HG03039 (cell line): Measurements from ENCODE around the gene ETS2.

Experiments used
- ATAC-seq: cut with Tn5 transposase; IDR thresholded peaks from one replicate; pipeline ENCODE4 v1.9.1; 2021; ENCODE audit warnings: mild to moderate bottlenecking, moderate library complexity; ENCODE audit not compliant: unreplicated experiment

Gene ETS2

GRCh38 chr21:38857152-38857825, 51.6 kb downstream of the ETS2 start:
- no peak for ATAC-seq

GRCh38 chr21:38858026-38858811, 52.5 kb downstream of the ETS2 start:
- ATAC-seq, result no peak

- no peak for ATAC-seq
Measured at GRCh38 chr21:38858812-38859205, 53.1 kb downstream of the ETS2 start.

GRCh38 chr21:38859852-38860251, 54.1 kb downstream of the ETS2 start:
- ATAC-seq, result no peak

- ATAC-seq, result no peak
Measured at GRCh38 chr21:38861056-38861455, 55.3 kb downstream of the ETS2 start.

GRCh38 chr21:38861989-38862683, 56.4 kb downstream of the ETS2 start:
- no peak for ATAC-seq

GRCh38 chr21:38863291-38863690, 57.6 kb downstream of the ETS2 start:
- no peak for ATAC-seq

GRCh38 chr21:38863843-38864363, 58.2 kb downstream of the ETS2 start:
- ATAC-seq, result no peak

- ATAC-seq, result no peak
Measured at GRCh38 chr21:38864964-38865363, 59.2 kb downstream of the ETS2 start.

GRCh38 chr21:38869196-38869595, 63.5 kb downstream of the ETS2 start:
- ATAC-seq, result no peak

- no peak for ATAC-seq
Measured at GRCh38 chr21:38869946-38870345, 64.2 kb downstream of the ETS2 start.
